SK-N-SH (cell line): ENCODE results near the gene CD276. TPM values are rescaled to one million over a fixed set of nuclear protein-coding genes. Genes with fewer than 3 reads are reported as not detected.
A peak's percentile ranks its signal among the peaks of the same experiment; 100 is the strongest.

Experiments
- CTCF ChIA-PET: fragments of 300-600, 350-600 bp; formaldehyde crosslinking; extraction: SDS; loops from one replicate; lab custom pipeline; 2021; lab: Yijun Ruan, JAX
- POLR2A ChIA-PET: fragments of 350-600 bp; sonication (Branson Sonifier 250); formaldehyde crosslinking; extraction: SDS; loops from one replicate; lab custom pipeline; 2020; ENCODE audit warnings: antibody characterized with exemption, inconsistent platforms; lab: Yijun Ruan, JAX
- DNase-seq: peaks from one replicate; pipeline ENCODE4 v3.0.0; 2012
- H2AFZ ChIP-seq: fragments of 200-600 bp; sonication (generic); 2 replicates; pipeline ENCODE4 v1.8.1; 2016; ENCODE audit warnings: antibody characterized with exemption, mild to moderate bottlenecking, low read depth
- H3F3A ChIP-seq: fragments of 200-600 bp; sonication (generic); replicated peaks from 2 replicates; pipeline ENCODE3; 2016; ENCODE audit warnings: antibody characterized with exemption, mild to moderate bottlenecking; ENCODE audit not compliant: insufficient read depth
- H3K27ac ChIP-seq, 2 experiments: fragments of 200-500 bp in 1 of 2; fragments of 200-600 bp in 1 of 2; sonication (Bioruptor generic) in 1 of 2; sonication (generic), shearing (Covaris generic) in 1 of 2; 2 replicates each; pipeline versions ENCODE4 v1.5.1 to v1.6.1; 2014 to 2016; ENCODE audit warnings: low read depth in 2 of 2, inconsistent platforms in 1 of 2, low read length in 1 of 2, mild to moderate bottlenecking in 1 of 2, mixed read lengths in 1 of 2
- H3K27me3 ChIP-seq: fragments of 200-600 bp; sonication (generic), shearing (Covaris generic); 2 replicates; pipeline ENCODE4 v1.6.1; 2016; ENCODE audit warnings: mixed run types; ENCODE audit not compliant: insufficient read depth
- H3K36me3 ChIP-seq, 2 experiments: fragments of 200-500 bp in 1 of 2; fragments of 200-600 bp in 1 of 2; sonication (Bioruptor generic) in 1 of 2; sonication (generic) in 1 of 2; replicated peaks in 1 of 2; 2 replicates each; pipeline versions ENCODE3 to v1.5.1; 2014 to 2016; ENCODE audit warnings: low read length in 1 of 2, mild to moderate bottlenecking in 1 of 2; ENCODE audit not compliant: insufficient read depth in 2 of 2, control insufficient read depth in 1 of 2
- H3K4me1 ChIP-seq, 2 experiments: fragments of 200-500 bp in 1 of 2; fragments of 200-600 bp in 1 of 2; sonication (Bioruptor generic) in 1 of 2; sonication (generic), shearing (Covaris generic) in 1 of 2; 2 replicates each; pipeline versions ENCODE4 v1.5.1 to v1.6.1; 2014 to 2016; ENCODE audit warnings: low read depth in 1 of 2, low read length in 1 of 2, mixed run types in 1 of 2; ENCODE audit not compliant: insufficient read depth in 2 of 2, control insufficient read depth in 1 of 2
- H3K4me2 ChIP-seq: fragments of 200-600 bp; sonication (generic), shearing (Covaris generic); 2 replicates; pipeline ENCODE4 v1.6.1; 2017; ENCODE audit warnings: mixed run types
- H3K4me3 ChIP-seq, 2 experiments: fragments of 200-500 bp in 1 of 2; fragments of 200-600 bp in 1 of 2; sonication (Bioruptor generic) in 1 of 2; sonication (generic), shearing (Covaris generic) in 1 of 2; 2 replicates each; pipeline versions ENCODE4 v1.5.1 to v1.8.1; 2014 to 2016; ENCODE audit warnings: low read depth in 2 of 2, inconsistent platforms in 1 of 2, low read length in 1 of 2, mild to moderate bottlenecking in 1 of 2, mixed read lengths in 1 of 2, moderate library complexity in 1 of 2
- H3K79me2 ChIP-seq: fragments of 200-600 bp; sonication (generic); 2 replicates; pipeline ENCODE4 v1.8.1; 2017; ENCODE audit warnings: mild to moderate bottlenecking; ENCODE audit not compliant: insufficient read depth
- H3K9ac ChIP-seq: fragments of 200-600 bp; sonication (generic); 2 replicates; pipeline ENCODE4 v1.6.1; 2017; ENCODE audit warnings: mixed run types
- H3K9me2 ChIP-seq: fragments of 200-600 bp; sonication (generic); 2 replicates; pipeline ENCODE4 v1.6.1; 2017; ENCODE audit warnings: mixed run types
- H3K9me3 ChIP-seq: fragments of 200-600 bp; sonication (generic); 2 replicates; pipeline ENCODE4 v1.6.1; 2017; ENCODE audit warnings: mixed run types, mild to moderate bottlenecking, moderate library complexity
- H4K20me1 ChIP-seq: fragments of 200-600 bp; sonication (generic); 2 replicates; pipeline ENCODE4 v1.6.1; 2017; ENCODE audit warnings: mild to moderate bottlenecking, mixed run types; ENCODE audit not compliant: insufficient read depth
- CHD2 ChIP-seq: fragments of 150-350 bp; IDR thresholded peaks from 2 replicates; pipeline ENCODE4 v1.6.1; 2018; ENCODE audit warnings: low read length; ENCODE audit not compliant: partially characterized antibody
- ELF1 ChIP-seq: IDR thresholded peaks from 2 replicates; pipeline ENCODE4 v1.4.0; 2012
- EP300 ChIP-seq, 2 experiments: IDR thresholded peaks; 2 replicates each; pipeline versions ENCODE4 v1.4.0 to v1.6.1; 2012; ENCODE audit warnings: borderline replicate concordance in 1 of 2, low read depth in 1 of 2, low read length in 1 of 2
- EZH2phosphoT487 ChIP-seq: fragments of 200-600 bp; sonication (generic); IDR thresholded peaks from 2 replicates; pipeline ENCODE4 v1.6.1; 2017; ENCODE audit warnings: low read depth, mixed run types, mild to moderate bottlenecking, antibody characterized with exemption, moderate library complexity, borderline replicate concordance
- FOSL2 ChIP-seq: IDR thresholded peaks from 2 replicates; pipeline ENCODE4 v1.4.0; 2012; ENCODE audit warnings: low read depth, mild to moderate bottlenecking, moderate library complexity, borderline replicate concordance
- FOXJ3 ChIP-seq: sonication (generic); formaldehyde crosslinking; IDR thresholded peaks from 2 replicates; pipeline ENCODE4 v1.5.1; 2020; ENCODE audit warnings: mild to moderate bottlenecking, missing genetic modification reagents
- FOXM1 ChIP-seq: IDR thresholded peaks from 2 replicates; pipeline ENCODE4 v1.4.0; 2012; ENCODE audit warnings: low read depth, mild to moderate bottlenecking
- JUND ChIP-seq: IDR thresholded peaks from 2 replicates; pipeline ENCODE4 v1.4.0; 2012
- MEF2A ChIP-seq: IDR thresholded peaks from 2 replicates; pipeline ENCODE4 v1.4.0; 2012; ENCODE audit warnings: low read depth, borderline replicate concordance
- MXI1 ChIP-seq: IDR thresholded peaks from 2 replicates; pipeline ENCODE4 v1.6.1; 2012; ENCODE audit warnings: mild to moderate bottlenecking, low read depth, low read length, improper control_type of control experiment
- NFIC ChIP-seq: IDR thresholded peaks from 2 replicates; pipeline ENCODE4 v1.4.0; 2012; ENCODE audit warnings: borderline replicate concordance
- NRF1 ChIP-seq: IDR thresholded peaks from 2 replicates; pipeline ENCODE4 v1.6.1; 2012; ENCODE audit warnings: low read depth, mild to moderate bottlenecking, low read length
- POLR2AphosphoS5 ChIP-seq: IDR thresholded peaks from 2 replicates; pipeline ENCODE4 v1.6.1; 2012; ENCODE audit warnings: low read depth, low read length
- RCOR1 ChIP-seq: fragments of 150-350 bp; IDR thresholded peaks from 2 replicates; pipeline ENCODE4 v1.6.1; 2017; ENCODE audit warnings: antibody characterized with exemption, low read length
- RFX5 ChIP-seq: IDR thresholded peaks from 2 replicates; pipeline ENCODE4 v1.6.1; 2012; ENCODE audit warnings: mild to moderate bottlenecking, improper control_type of control experiment, low read length
- RXRA ChIP-seq: IDR thresholded peaks from 2 replicates; pipeline ENCODE4 v1.4.0; 2012; ENCODE audit warnings: low read depth, mild to moderate bottlenecking, borderline replicate concordance
- SIN3A ChIP-seq: IDR thresholded peaks from 2 replicates; pipeline ENCODE4 v1.6.1; 2012; ENCODE audit warnings: low read depth, mild to moderate bottlenecking, low read length, moderate library complexity, borderline replicate concordance
- SMC3 ChIP-seq: IDR thresholded peaks from 2 replicates; pipeline ENCODE4 v1.6.1; 2012; ENCODE audit warnings: low read depth, low read length, improper control_type of control experiment
- TAF1 ChIP-seq: IDR thresholded peaks from 2 replicates; pipeline ENCODE4 v1.6.1; 2012; ENCODE audit warnings: low read depth, mild to moderate bottlenecking, low read length, moderate library complexity, borderline replicate concordance
- TEAD4 ChIP-seq: IDR thresholded peaks from 2 replicates; pipeline ENCODE4 v1.4.0; 2012; ENCODE audit warnings: mild to moderate bottlenecking, borderline replicate concordance; ENCODE audit not compliant: insufficient read depth
- YY1 ChIP-seq: IDR thresholded peaks from 2 replicates; pipeline ENCODE4 v1.4.0; 2012; ENCODE audit warnings: low read depth, mild to moderate bottlenecking
- WGBS: methylation state at CpG from one replicate; pipeline ENCODE4 v1.1.6; 2017; ENCODE audit warnings: low lambda C conversion rate; 5-methylcytosine and 5-hydroxymethylcytosine counted together
- polyA plus RNA-seq, 3 experiments: library from polyadenylated mRNA; depleted of rRNA; stranded (reverse); fragments of >200 nt; gene quantifications; 2 replicates each; pipeline ENCODE4 v1.2.3, GENCODE V29; 2012
- TF ChIP-seq, protein P1 (sequence below): IDR thresholded peaks from 2 replicates; pipeline ENCODE4 v1.4.0; 2012; ENCODE audit warnings: low read depth, borderline replicate concordance
- TF ChIP-seq, protein P2 (sequence below): IDR thresholded peaks from 2 replicates; pipeline ENCODE4 v1.4.0; 2012; ENCODE audit warnings: low read depth
- TF ChIP-seq, protein P3 (sequence below): fragments of 150-350 bp; IDR thresholded peaks from 2 replicates; pipeline ENCODE4 v1.6.1; 2017; ENCODE audit warnings: antibody characterized with exemption, low read length, low read depth, borderline replicate concordance
- TF ChIP-seq, protein P4 (sequence below): fragments of 150-350 bp; IDR thresholded peaks from 2 replicates; pipeline ENCODE4 v1.6.1; 2016; ENCODE audit warnings: mild to moderate bottlenecking, low read depth, low read length

CD276 gene
- polyA plus RNA-seq, 1 of the 3 experiments (the other 2 are of a cell fraction): 86.2 TPM

DNA sequence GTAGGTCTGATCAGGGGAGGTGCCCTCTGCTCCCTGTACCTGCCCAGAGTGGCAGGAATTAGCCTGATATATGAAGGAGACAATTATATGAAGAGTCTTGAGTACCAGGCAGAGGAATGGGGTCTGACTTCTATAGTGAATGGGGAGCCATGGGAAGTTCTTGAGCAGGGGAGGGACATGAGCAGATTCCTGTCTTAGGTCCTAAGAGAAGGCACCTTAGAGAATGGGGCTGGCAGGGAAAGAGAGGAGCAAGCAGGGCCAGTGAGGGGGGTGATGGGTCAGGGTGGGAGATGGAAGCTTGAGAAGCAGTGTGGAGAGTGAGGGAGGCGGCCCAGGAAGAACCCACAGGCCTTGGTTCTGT lies 12.4 kb downstream of the CD276 start:
- WGBS: 85% methylated on average over 1 of the region's 1 CpG
- CTCF ChIA-PET: interaction anchor here (0.8 to 15.0 kb wide), 8 partner anchors 9 to 456 kb away, joined by 3 to 418 read pairs (median 11); partner anchors contain the start of genes CD276 and NPTN
- Histone ChIP-seq H3F3A (peaks cover 20% of the 10 kb centered on the region), H3K27me3 (no peaks in the 10 kb centered on the region), H2AFZ (no peak overlapping the region), H3K9me2 (no peaks in the 10 kb centered on the region), H3K27ac (peak overlapping the region; percentile 58 to 69), H3K4me1 (peaks cover 9 to 21% of the 10 kb centered on the region in 2 experiments; a peak in 2 of 4 replicates), H4K20me1 (peaks cover 98% of the 10 kb centered on the region), H3K79me2 (peaks cover 99% of the 10 kb centered on the region), H3K36me3 (peaks cover 0 to 9% of the 10 kb centered on the region in 2 experiments), H3K4me3 (peak overlapping the region in 1 of 2 experiments; percentile 13; a peak in 1 of 4 replicates), H3K4me2 (peak overlapping the region; percentile 36), H3K9ac (peak overlapping the region; percentile 24; the same call in 1 of the 2 replicates), H3K9me3 (no peaks in the 10 kb centered on the region)
- TF ChIP-seq FOSL2 (no peak), FOXJ3 (CRISPR knock-in tag) (no peak), SIN3A (no peak), ELF1 (no peak), MXI1 (no peak), JUND (no peak), YY1 (no peak), POLR2AphosphoS5 (no peak), EZH2phosphoT487 (no peak), TAF1 (no peak), NFIC (no peak), NRF1 (no peak), EP300 (IDR thresholded peaks at IDR 0.05; ENCODE audit: borderline replicate concordance in 1 of 2, low read depth in 1 of 2, low read length in 1 of 2) (no peak)
- TF ChIP-seq, protein P1, sequence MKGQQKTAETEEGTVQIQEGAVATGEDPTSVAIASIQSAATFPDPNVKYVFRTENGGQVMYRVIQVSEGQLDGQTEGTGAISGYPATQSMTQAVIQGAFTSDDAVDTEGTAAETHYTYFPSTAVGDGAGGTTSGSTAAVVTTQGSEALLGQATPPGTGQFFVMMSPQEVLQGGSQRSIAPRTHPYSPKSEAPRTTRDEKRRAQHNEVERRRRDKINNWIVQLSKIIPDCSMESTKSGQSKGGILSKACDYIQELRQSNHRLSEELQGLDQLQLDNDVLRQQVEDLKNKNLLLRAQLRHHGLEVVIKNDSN: no peak
- DNase-seq: no peak
- POLR2A ChIA-PET: interaction anchor here (0.9 to 1.3 kb wide), 2 partner anchors 12 kb away, joined by 3 read pairs; no protein-coding TSS in a partner anchor

DNA sequence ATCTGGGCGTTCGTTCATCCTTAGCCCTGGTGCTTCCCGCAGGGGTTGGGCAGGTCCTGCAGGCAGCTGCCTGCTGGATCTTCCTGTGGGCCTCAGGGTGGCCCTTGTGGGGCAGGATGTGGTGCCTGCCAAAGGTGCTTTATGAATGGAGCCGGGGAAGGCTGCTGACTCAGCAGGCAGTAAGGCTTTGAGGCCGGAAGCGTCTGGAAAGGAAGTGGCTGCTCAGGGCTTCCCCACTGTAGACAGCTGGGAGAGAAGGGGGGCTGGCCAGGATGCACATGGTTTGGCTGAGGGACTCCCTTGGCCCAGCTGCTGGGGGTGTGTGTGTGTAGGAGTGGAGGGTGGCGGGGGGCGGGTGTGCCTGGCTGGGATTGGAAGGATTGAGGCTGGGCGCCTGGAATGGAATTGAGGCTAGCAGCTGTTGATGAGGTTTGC lies 12.9 kb downstream of the CD276 start:
- H3K4me3 ChIP-seq: peak overlapping the region in 1 of 2 experiments; percentile 13; a peak in 1 of 4 replicates
- peaks cover 98% of the 10 kb centered on the region for H3K79me2 ChIP-seq
- peak; percentile 84 for DNase-seq
- CTCF ChIA-PET: interaction anchor here (0.8 to 15.0 kb wide), 9 partner anchors 8 to 413 kb away, joined by 3 to 418 read pairs (median 18); partner anchors contain the start of genes CD276 and NPTN
- H3K4me2 ChIP-seq: peak overlapping the region; percentile 36; the same call in 1 of the 2 replicates
- H3K36me3 ChIP-seq: peaks cover 0 to 9% of the 10 kb centered on the region in 2 experiments
- POLR2A ChIA-PET: interaction anchor here (0.9 kb wide), 1 partner anchor 12 kb away, joined by 3 read pairs; no protein-coding TSS in a partner anchor
- peaks cover 20% of the 10 kb centered on the region for H3F3A ChIP-seq
- 37% methylated on average over 9 of the region's 9 CpGs for WGBS
- H3K9me2 ChIP-seq: no peaks in the 10 kb centered on the region
- H2AFZ ChIP-seq: no peak overlapping the region
- H3K9ac ChIP-seq: peak overlapping the region; percentile 24; the same call in 1 of the 2 replicates
- peaks cover 9 to 20% of the 10 kb centered on the region in 2 experiments; a peak in 2 of 4 replicates for H3K4me1 ChIP-seq
- H3K27ac ChIP-seq: peak overlapping the region; percentile 58 to 69
- no peaks in the 10 kb centered on the region for H3K9me3 ChIP-seq
- peaks cover 98% of the 10 kb centered on the region for H4K20me1 ChIP-seq
- H3K27me3 ChIP-seq: no peaks in the 10 kb centered on the region
- TF ChIP-seq POLR2AphosphoS5 (peak; percentile 55; the same call in 1 of the 2 replicates), EP300 (IDR thresholded peaks at IDR 0.05; ENCODE audit: borderline replicate concordance in 1 of 2, low read depth in 1 of 2, low read length in 1 of 2) (peak; percentile 35 to 54; a peak in 1 of 4 replicates), RXRA (peak; percentile 62; the same call in 1 of the 2 replicates), TEAD4 (peak; percentile 61; the same call in 1 of the 2 replicates), FOXM1 (no peak), ELF1 (peak; percentile 72), MEF2A (no peak), SMC3 (peak; percentile 10; the same call in 1 of the 2 replicates), RCOR1 (no peak), NRF1 (no peak), CHD2 (no peak), SIN3A (peak; percentile 98), MXI1 (peak; percentile 94), FOSL2 (peak; percentile 74; the same call in 1 of the 2 replicates), RFX5 (no peak), YY1 (no peak), NFIC (peak; percentile 81)
- TF ChIP-seq, protein P2, sequence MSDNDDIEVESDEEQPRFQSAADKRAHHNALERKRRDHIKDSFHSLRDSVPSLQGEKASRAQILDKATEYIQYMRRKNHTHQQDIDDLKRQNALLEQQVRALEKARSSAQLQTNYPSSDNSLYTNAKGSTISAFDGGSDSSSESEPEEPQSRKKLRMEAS: peak; percentile 96
- TF ChIP-seq, protein P3, sequence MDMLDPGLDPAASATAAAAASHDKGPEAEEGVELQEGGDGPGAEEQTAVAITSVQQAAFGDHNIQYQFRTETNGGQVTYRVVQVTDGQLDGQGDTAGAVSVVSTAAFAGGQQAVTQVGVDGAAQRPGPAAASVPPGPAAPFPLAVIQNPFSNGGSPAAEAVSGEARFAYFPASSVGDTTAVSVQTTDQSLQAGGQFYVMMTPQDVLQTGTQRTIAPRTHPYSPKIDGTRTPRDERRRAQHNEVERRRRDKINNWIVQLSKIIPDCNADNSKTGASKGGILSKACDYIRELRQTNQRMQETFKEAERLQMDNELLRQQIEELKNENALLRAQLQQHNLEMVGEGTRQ: no peak
- TF ChIP-seq, protein P4, sequence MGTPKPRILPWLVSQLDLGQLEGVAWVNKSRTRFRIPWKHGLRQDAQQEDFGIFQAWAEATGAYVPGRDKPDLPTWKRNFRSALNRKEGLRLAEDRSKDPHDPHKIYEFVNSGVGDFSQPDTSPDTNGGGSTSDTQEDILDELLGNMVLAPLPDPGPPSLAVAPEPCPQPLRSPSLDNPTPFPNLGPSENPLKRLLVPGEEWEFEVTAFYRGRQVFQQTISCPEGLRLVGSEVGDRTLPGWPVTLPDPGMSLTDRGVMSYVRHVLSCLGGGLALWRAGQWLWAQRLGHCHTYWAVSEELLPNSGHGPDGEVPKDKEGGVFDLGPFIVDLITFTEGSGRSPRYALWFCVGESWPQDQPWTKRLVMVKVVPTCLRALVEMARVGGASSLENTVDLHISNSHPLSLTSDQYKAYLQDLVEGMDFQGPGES: no peak
